HL-60/S4 treated with phorbol 12-myristate 13-acetate at 8.2 ng/mL for 4 days and 3 days (cell line): Measurements from ENCODE around the gene SH3D19.
"Not testable (repeated sequence)": the region's sequence is repeated elsewhere in the genome, so short reads cannot be mapped to it uniquely, and the experiment has no call there.

Experiments used
- in situ Hi-C: fragments of 300-500 bp; cut with MboI; formaldehyde crosslinking; loops from 2 replicates; pipeline ENCODE4 v1.15.0; 2022; ENCODE audit warnings: low sequenced_read_pairs

Gene SH3D19

DNA sequence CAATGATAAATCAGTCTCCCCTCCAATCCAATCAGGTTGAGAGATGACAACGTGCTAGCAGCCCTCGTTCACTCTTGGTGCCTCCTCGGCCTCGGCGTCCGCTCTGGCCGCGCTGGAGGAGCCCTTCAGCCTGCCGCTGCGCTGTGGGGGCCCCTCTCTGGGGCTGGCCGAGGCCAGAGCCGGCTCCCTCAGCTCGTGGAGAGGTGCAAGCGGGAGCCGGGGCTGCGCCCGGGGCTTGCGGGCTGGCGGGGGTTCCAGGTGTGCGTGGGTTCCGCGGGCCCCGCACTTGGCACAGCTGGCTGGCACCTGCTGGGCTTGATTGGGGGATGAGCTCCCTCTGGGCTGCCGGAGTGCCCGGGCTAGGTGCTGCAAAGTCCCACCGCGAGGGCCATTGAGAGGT, 89.4 kb downstream of the SH3D19 start:
- in situ Hi-C loops = no loop called here

GRCh38 chr4:151235373-151235772, 90.0 kb downstream of the SH3D19 start:
- in situ Hi-C loops = not testable (repeated sequence)

GRCh38 chr4:151233600-151233999, 91.8 kb downstream of the SH3D19 start:
- in situ Hi-C loops = no loop called here

- in situ Hi-C loops = no loop called here
Measured at GRCh38 chr4:151231915-151232595, 93.3 kb downstream of the SH3D19 start.

GRCh38 chr4:151228189-151229119, 97.0 kb downstream of the SH3D19 start:
- in situ Hi-C loops = no loop called here

DNA sequence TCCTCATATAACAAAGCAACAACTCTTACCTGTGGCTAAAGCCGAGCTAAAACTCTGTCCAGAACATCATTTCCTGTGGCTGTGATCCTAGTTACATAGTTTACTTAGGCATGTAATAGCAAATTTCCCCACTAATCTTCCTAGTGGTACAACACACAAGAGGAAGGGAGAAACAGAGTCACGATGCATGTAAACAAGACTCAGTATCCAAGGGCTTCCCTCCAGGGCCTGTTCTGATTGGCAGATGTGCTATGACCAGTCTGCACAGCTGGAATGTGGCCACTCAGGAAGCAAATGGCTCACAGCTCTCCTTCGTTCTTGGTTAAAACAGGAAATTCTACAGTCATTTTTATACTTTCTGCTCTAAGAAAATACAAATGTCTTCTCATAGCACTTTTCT, 97.7 kb downstream of the SH3D19 start:
- in situ Hi-C loops = no loop called here

DNA sequence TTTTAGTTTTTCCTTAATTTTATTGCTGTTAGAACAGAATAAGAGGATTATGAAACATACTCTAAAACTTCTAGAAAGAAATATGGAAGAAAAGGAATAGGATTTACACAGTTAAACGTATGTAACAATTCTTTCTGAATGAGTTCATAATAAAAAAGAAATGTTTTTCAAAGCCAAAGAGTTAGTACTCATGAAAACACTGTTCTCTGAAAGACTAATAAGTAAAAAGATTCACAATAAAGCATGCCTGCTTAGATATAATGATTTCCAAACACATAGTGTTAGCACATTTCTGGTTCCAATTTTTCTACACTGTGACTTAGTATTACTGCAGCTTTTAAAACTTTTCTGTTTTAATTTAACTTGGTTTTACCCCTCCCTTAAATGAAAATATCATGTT, 98.2 kb downstream of the SH3D19 start:
- in situ Hi-C loops = no loop called here

- in situ Hi-C loops = no loop called here
Measured at GRCh38 chr4:151226004-151226932, 99.1 kb downstream of the SH3D19 start.

DNA sequence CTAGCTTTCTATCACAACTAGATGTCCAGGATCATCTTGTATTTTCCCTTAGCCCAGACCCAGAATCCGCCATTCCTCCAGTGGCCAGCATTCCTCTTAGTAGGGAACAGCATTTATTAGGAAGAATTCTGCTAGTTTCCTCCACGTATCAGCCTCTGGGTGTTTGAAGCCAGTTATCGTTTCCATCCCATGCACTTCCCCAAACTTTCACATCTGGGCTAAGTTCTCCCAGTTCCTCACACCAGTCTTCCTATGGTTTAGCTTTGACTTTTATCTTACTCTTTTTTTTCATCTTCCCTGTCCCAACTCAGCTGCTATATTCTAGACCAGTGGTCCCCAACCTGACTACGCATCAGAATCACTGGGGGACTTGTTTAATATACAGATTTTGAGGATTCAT, 101.9 kb downstream of the SH3D19 start:
- in situ Hi-C loops = no loop called here

DNA sequence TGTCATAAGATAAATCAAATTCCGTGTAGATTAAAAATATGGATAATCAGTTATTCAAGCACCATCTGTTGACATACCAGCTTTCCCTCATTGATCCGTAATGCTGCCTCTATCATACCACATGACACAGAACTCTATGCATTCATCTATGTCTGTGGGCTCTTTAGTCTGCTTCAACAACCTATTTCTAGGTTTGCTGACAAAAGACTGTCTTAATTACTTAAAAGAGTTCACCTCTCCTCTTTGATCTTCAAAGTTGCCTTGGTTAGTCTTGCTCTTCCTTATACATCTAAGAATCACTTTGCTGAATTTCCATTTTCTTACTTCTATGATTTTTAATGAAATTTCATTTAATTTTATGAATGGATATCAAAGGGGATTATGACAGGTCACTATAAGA, 105.5 kb downstream of the SH3D19 start:
- in situ Hi-C loops = no loop called here

GRCh38 chr4:151219091-151219490, 106.3 kb downstream of the SH3D19 start:
- in situ Hi-C loops = no loop called here

GRCh38 chr4:151218343-151218742, 107.1 kb downstream of the SH3D19 start:
- in situ Hi-C loops = no loop called here

- in situ Hi-C loops = no loop called here
Measured at GRCh38 chr4:151217326-151217725, 108.1 kb downstream of the SH3D19 start.

DNA sequence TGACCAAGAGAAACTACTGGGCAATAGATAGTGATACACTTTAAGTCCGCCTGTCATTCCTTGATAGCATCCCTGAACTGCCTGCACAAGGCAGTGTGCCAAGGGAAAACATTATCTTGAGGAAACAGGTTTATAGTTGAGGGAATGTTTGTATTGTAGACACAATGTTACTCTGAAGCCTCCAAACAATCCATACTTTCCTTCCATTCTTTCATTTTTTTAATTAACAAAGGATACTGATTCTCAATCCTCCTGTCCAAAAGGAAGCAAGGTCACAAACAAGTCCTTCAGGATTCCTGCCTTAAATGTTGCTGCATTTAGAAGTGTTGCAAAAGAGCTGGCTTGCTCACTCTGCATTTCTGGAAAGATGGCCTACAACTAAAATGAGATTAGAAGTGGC, 110.1 kb downstream of the SH3D19 start:
- in situ Hi-C loops = no loop called here

DNA sequence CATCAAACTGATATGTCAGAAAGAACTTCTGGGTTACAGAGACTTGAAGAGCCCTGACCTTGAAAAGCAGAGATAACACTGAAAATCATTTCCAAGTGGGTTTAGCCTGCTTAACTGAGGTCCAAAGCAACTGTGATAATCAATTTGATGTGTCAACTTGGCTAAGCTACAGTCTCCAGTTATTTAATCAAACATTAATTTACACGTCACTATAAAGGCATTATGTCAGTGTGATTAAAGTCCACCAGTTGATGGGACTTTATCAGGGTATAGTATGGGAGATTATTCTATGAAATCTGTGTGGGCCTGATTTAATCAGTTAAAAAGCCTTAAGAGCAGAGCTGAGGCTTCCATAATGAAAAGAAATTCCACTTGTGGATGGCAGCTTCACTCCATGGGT, 117.5 kb downstream of the SH3D19 start:
- in situ Hi-C loops = no loop called here

- in situ Hi-C loops = no loop called here
Measured at GRCh38 chr4:151207186-151207585, 118.2 kb downstream of the SH3D19 start.

- in situ Hi-C loops = no loop called here
Measured at GRCh38 chr4:151206241-151207005, 119.0 kb downstream of the SH3D19 start.

DNA sequence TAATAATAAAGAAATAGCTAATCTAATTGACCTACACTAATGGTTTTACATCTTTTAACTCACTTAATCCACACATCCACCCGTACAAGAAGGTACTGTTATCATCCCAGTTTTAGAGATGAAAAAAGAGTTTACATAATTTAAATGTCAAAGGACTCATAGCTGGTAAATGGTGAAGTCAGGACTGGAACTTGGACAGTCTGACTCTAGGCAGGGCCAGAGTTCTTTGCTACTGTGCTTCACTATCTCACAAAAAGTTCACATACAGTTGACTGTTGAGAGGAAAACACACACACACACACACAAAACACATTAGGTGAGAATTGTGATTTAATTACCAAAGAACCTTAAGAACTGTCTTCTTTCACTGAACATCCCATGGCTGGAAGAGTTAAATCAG, 119.7 kb downstream of the SH3D19 start:
- in situ Hi-C loops = no loop called here

DNA sequence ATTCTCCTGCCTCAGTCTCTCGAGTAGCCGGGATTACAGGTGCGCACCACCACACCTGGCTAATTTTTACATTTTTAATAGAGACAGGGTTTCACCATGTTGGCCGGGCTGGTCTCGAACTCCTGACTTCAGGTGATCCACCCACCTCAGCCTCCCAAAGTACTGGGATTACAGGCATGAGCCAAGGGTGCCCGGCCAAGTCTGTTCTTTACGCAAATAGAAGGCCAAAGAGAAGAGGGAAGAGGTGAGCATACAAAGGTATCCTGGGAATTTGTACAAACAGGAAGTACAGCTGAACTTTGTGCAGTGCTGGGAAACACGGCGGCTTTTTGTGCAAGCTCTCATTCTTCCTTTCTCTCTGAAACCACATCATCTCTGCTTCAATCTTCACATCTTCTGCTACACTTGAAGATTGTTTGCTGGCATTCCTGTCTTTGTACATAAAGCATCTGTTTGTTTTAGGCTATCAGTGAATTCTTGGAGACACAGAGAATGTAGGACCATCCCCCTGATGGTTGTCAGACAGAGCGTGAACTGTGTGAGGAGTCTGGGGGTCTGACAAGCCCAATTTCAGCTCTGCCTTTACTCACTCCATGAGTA, 120.4 kb downstream of the SH3D19 start:
- in situ Hi-C loops = no loop called here

- in situ Hi-C loops = no loop called here
Measured at GRCh38 chr4:151202851-151203455, 122.5 kb downstream of the SH3D19 start.
